Heart left ventricle (tissue), 13 donors: ENCODE results near the gene COPS7B.

Experiments used
- CTCF ChIP-seq, 12 donors: fragments of 200-600 bp; sonication (generic) in 4 of 12; IDR thresholded peaks; one replicate each; pipeline versions ENCODE4 v1.5.0 to v1.8.0; 2018 to 2022; ENCODE audit warnings: antibody characterized with exemption in 12 of 12, mild to moderate bottlenecking in 5 of 12
- POLR2A ChIP-seq, 2 donors: fragments of 450-650 bp; IDR thresholded peaks; one replicate each; pipeline ENCODE4 v1.6.1; 2017; ENCODE audit warnings: antibody characterized with exemption in 2 of 2, mild to moderate bottlenecking in 2 of 2, moderate library complexity in 2 of 2
- donor health status: ischemic (EF 13 %, LVEDD 7.1; RV severe dilation, severe dysfunction).
- donor health status: DM: no; HTN: yes; CAD: no.
- donor health status: DM: no; HTN: no; CAD: no.
- donor health status: ischemic (EF 25% LVEDD 6.9; RV normal size, moderate dysfunction).
- donor health status: ischemic (EF 25% LVEDD 5.7; RV mildly dilated, moderate dysfunction).
- donor health status: ischemic (EF 35%, LVEDD 5.7; RV mildly dilated, moderate dysfunction).
- donor health status: nonischemic (EF 11% LVEDD 7.7; RV severe dilation, severe dysfunction).
- donor health status: DM: yes; HTN: yes; CAD: no.
- donor health status: PGD.
- donor health status: ischemic (EF 29% LVEDD 5.4; RV normal size, mild dysfunction).
- donor health status: nonischemic (EF 23%, LVEDD 6.1; RV moderate dilation, normal function).

- TF ChIP-seq CTCF (IDR thresholded peaks at IDR 0.05) (no peak), POLR2A (IDR thresholded peaks at IDR 0.05) (no peak)
These were observed 17.4 kb downstream of the COPS7B start for GRCh38 chr2:231803501-231804138.
